GM21423 (cell line): ENCODE measurements around the gene S100PBP.
"Not testable (repeated sequence)": the region's sequence is repeated elsewhere in the genome, so short reads cannot be mapped to it uniquely, and the experiment has no call there.

Experiments used
- ATAC-seq: cut with Tn5 transposase; IDR thresholded peaks from one replicate; pipeline ENCODE4 v1.9.1; 2021; ENCODE audit warnings: mild to moderate bottlenecking, moderate library complexity; ENCODE audit not compliant: unreplicated experiment

Gene S100PBP

DNA sequence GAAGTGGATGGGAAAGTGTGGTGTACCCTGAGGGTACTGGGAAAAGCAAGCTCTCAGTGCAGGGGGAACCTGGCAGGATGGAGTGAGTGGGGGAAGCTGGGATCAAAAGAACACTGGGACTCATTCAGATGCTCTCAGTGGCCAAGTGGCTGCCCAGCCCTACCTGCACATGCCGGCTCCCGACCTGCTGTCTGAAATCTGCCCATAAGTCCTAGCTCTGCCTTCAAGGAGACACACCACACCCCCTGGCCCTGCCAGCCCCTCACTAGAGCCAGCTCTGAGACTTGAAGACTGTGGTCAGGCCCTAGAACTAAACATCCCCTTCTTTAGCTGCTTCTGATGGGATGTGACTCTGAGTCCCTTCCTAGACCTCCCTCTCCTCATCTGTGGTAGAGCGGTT, 81.5 kb downstream of the S100PBP start:
- no peak for ATAC-seq

DNA sequence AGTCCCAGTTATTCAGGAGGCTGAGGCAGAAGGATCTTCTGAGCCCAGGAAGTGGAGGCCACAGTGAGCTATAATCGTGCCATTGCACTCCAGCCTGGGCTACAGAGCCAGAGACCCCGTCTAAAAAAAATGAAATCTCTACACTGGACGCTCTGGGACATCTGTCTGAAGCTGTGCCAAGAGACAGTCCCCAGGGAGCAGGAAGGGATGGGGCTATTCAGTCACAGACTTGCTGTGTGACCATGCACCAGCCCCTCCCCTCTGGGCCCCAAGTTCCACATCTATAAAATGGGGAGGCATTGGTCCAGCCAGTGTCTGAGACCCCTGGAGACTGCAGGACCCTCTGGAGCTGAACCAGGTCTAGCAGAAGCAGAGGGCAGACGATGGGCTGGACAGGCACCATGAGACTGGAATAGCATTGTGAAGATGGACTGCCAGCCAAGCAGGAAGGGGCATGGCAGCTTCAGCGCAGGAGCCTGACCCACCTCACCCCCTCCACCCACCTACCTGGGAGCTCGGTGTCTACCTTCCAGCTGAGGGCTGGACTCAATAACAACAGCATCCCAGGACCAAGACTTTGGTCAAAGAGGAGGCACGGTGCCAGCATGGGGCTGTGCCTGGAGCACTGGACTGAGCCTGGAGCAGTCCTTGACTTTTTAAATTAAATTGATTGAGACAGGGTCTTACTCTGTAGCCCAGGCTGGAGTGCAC, 82.3 kb downstream of the S100PBP start:
- no peak for ATAC-seq

DNA sequence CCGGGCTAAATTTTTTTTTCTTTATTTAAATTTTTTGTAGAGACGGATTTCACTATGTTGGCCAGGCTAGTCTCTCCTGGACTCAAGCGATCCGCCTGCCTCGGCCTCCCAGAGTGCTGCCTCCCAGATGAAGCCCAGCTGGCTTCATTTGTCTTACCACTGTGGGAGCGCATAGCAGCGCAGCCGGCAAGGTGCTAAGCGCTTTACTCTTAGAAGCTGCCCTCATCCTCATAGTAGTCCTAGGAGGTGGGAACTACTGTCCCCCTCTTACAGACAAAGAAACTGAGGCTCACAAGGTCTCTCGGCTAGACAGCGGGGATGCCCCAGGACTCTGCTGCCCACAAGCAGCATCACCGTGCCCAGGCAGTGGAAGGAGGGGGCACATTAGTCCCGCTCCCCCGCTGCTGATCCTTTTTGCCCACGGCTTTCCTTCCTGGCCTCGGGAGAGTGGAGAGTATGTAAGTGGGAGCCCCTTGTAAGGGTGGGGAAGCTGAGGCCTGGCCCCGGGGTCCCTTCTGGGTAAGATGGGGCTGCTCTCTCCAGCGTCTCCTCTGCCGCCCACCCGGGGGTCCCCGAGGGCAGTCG, 83.0 kb downstream of the S100PBP start:
- no peak for ATAC-seq

DNA sequence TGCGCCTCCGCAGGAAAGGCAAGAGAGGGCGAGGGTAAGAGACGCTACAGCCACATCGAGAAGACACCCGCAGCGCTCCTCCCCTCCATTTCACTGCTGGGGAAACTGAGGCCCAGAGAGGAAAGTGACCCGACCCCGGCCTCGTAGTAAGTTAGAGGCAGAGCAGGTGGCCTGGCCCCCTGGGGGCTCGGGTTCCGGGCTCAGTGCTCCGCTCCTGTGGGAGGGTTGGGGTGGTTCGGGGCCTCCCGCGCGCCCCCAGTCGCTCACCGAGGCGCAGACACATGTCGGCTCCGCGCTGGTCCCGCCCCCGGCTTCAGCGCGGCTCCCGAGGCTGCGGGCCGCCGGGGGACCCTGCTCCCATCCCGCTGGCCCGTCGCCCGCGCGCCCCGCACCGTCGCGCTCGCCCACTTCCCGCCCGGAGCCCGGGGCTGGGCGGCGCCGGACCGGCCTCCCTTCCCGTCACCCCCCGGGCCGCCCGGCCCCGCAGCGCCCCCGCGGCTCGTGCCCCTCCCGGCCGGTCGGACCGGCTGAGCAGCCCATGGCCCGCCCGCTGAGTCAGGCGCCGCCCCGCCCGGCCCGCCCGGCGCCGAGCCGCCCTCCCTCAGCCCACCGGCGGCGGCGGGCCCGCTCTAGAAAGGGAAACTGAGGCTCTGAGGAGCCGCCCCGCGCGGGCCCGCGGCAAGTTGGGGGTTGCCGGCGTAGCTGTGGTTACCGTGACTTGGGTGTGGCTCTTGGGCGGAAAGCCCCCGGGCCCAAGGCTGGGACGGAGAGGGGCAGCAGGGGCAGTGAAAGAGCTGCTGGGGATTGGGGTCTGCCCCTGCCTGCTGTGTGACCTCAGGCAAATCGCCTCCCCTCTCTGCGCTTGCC, 83.7 kb downstream of the S100PBP start, which contains the start of gene TMEM54:
TSS of gene TMEM54 (minus strand) at position 434 of the 867 bp plus-strand sequence. CDS start at position 283, 151 bp downstream.
- ATAC-seq: no peak

DNA sequence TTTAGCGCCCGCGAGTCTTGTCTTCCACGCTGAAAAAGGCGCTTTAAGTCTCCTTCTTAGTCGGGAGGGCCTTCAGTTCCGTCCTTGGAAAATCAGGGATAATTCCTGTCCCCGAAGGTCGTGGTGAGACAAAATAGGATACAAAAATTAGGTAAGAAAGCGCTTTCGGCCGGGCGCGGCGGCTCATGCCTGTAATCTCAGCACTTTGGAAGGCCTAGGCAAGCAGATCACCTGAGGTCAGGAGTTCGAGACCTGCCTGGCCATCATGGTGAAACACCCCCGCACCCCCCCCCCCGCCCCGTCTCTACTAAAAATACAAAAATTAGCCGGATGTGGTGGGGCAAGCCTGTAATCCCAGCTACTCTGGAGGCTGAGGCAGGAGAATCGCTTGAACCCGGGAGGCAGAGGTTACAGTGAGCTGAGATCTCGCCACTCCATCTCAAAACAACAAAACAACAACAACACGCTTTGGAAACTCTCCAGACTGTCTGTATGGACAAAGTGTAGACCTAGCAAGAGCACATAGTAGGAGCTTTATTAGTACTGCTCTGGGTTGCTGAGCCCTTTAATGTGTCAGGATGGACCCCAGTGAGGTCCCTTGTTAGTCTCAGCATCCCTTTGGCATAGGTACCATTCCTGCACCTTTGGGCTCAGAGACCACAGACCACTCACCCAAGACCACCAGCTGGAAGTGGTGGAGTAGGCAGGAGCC, 84.5 kb downstream of the S100PBP start:
- ATAC-seq: no peak

DNA sequence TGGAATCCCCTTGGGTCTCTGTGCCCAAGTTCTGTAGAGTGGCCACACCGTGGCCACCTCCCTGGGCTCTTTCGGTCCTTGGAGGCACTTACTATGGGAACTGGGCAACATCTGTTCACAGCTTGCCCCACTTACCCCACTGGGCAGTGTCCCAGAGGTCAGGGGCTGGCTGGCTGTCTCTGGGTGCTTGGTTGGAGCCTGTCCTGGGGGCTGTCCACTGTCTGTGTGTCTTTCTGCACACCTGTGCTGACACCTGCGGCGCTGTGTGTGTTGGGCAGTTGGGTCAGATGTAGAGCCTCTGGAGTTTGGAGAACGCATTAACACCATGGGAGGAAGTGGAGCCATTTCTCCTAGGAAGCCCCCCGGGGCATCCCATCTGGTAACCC, 85.1 kb downstream of the S100PBP start:
- ATAC-seq: no peak

DNA sequence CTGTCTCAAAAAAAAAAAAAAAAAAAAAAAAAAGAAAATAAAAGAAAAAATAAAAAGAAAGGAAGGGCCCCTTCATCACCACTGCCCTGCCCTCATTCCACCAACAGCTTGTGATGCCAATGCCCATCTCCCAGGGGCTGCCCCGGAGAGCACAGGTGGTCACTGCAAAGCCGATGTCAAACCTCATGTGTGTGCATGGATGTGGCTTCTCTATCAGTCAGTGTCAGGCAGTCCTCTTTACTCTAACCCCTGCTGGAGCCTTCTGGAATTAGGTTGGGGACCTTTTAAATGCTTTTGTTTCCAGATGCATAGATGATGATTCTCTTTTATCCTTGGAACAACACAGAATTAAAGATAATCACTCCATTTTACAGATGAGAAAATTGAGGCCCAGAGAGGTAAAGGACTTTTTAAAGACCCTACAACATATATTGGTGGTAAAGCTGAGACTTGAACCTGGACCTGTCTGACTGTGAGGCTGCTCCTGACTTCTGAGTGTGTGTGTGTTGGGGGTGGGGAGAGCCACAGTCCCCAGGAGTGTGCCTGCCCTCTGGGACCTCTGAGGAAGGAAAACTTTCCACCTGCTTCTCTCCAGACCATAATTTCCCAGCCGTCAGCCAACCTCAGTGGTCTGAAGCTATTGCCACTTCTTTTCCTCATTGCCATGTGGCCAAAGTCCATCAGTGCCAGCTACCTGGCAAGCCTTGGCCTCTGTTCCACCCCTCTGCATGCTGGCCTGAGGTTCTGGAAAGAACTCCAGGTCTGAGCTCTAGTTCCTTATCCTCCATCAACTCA, 86.7 kb downstream of the S100PBP start:
- no peak for ATAC-seq

DNA sequence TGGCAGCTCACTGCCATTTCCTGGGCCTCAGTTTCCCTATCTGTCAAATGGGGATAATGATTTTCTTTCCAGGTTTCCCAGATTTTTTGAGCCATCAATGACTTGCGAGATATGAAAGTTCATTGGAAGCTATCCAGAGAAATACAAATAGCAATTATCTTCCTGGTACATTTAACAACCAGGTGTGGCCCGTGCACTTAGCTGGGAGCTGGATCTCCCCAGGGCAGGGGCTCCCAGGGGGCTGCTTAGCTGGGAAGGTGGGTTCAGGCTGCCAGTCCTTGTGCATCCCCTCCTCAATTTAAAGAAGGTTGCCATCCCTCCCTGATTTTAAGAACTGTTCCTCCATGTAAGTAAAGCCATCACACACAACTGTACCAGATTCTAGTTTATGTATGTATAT, 87.3 kb downstream of the S100PBP start:
- ATAC-seq: no peak

DNA sequence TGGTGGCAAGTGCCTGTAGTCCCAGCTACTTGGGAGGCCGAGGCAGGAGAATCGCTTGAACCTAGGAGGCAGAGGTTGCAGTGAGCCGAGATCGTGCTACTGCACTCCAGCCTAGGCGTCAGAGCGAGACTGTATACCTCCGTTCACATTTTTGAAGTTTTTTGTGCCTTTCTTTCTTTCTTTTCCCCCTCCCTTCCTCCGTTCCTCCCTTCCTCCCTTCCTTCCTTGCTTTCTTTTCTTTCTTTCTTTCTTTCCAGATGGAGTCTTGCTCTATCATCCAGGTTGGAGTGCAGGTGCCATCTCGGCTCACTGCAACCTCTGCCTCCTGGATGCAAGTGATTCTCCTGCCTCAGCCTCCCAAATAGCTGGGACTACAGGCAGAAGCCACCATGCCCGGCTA, 88.1 kb downstream of the S100PBP start:
- ATAC-seq: not testable (repeated sequence)

DNA sequence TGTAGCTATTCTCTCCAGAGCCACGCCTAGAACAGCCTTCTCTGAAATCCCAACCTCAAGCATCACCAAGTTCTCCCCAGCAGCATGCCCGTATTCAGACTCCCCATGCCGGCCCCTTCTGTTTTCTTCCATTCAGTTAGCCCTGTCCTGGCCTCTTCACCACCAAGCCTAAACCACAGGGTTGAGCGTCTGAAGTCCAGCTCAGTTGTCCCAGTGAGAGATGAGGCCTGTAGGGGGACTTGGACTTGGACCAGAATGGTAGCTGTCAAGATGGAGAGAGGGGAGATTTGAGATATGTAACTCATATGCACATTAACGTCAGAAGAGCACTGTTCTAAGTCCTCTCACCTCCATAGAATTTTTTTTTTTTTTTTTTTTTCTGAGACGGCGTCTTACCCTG, 89.2 kb downstream of the S100PBP start:
- no peak for ATAC-seq

DNA sequence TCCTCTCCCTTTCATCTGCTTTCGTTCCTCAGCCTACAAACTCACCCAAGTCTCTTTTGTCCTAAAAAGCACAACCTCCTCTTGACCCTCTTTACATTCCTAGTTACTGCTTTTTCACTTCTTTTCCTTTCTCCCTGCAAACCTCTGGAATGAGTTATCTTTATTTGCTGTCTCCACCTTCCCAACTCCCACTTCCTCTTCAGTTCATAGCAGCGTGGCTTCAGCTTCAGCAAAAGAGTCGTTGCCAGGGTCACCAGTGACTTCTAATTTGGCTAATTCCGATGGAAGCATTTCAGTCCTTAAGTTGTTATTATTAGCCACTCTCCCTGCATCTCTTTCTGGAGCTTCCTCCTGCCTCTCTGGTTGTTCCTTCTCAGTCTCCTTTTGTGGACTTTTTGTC, 90.0 kb downstream of the S100PBP start:
- ATAC-seq: no peak
